Liver (tissue), 9 donors: ENCODE data around the gene ILF3. TPM values are rescaled to one million over a fixed set of nuclear protein-coding genes. Genes with fewer than 3 reads are reported as not detected.
A peak's percentile ranks its signal among the peaks of the same experiment; 100 is the strongest.

ENCODE experiments used
- DNase-seq: peaks from one replicate; pipeline ENCODE4 v3.0.0-alpha.2; 2017; ENCODE audit warnings: low spot score
- H3K27ac ChIP-seq, 2 donors: one replicate each; pipeline ENCODE4 v1.7.0; 2013; ENCODE audit warnings: inconsistent platforms in 2 of 2, low read length in 2 of 2, control low read depth in 1 of 2, low read depth in 1 of 2, mild to moderate bottlenecking in 1 of 2
- H3K27me3 ChIP-seq, 4 donors: one replicate each; pipeline versions ENCODE4 v1.6.1 to v1.7.0; 2013; ENCODE audit warnings: low read length in 3 of 4, inconsistent platforms in 1 of 4, mild to moderate bottlenecking in 1 of 4, moderate library complexity in 1 of 4; ENCODE audit not compliant: control insufficient read depth in 4 of 4, insufficient read depth in 4 of 4
- H3K36me3 ChIP-seq, 4 donors: one replicate each; pipeline versions ENCODE4 v1.6.1 to v1.7.0; 2013; ENCODE audit warnings: low read length in 3 of 4, mild to moderate bottlenecking in 3 of 4, low read depth in 1 of 4, moderate library complexity in 1 of 4; ENCODE audit not compliant: control insufficient read depth in 4 of 4, insufficient read depth in 3 of 4
- H3K4me1 ChIP-seq, 4 donors: one replicate each; pipeline versions ENCODE4 v1.6.1 to v1.7.0; 2013; ENCODE audit warnings: low read length in 3 of 4, mild to moderate bottlenecking in 3 of 4, moderate library complexity in 1 of 4; ENCODE audit not compliant: control insufficient read depth in 4 of 4, insufficient read depth in 4 of 4
- H3K4me3 ChIP-seq, 3 donors: one replicate each; pipeline versions ENCODE4 v1.6.1 to v1.7.0; 2013; ENCODE audit warnings: low read length in 3 of 3, control low read depth in 1 of 3, low read depth in 1 of 3, mild to moderate bottlenecking in 1 of 3
- H3K9ac ChIP-seq, 2 donors: one replicate each; pipeline ENCODE4 v1.7.0; 2013; ENCODE audit warnings: low read length in 2 of 2, mild to moderate bottlenecking in 2 of 2, moderate library complexity in 2 of 2, control low read depth in 1 of 2, low read depth in 1 of 2
- H3K9me3 ChIP-seq, 4 donors: one replicate each; pipeline versions ENCODE4 v1.6.1 to v1.7.0; 2013; ENCODE audit warnings: low read length in 3 of 4; ENCODE audit not compliant: control insufficient read depth in 4 of 4
- ATF3 ChIP-seq: IDR thresholded peaks from 2 replicates; pipeline ENCODE4 v1.6.1; 2016; ENCODE audit warnings: antibody characterized with exemption
- CTCF ChIP-seq: fragments of 150-350 bp; IDR thresholded peaks from 2 replicates; pipeline ENCODE4 v1.5.1; 2017; ENCODE audit warnings: improper control_type of control experiment, low read depth, low read length; ENCODE audit not compliant: missing input control
- EGR1 ChIP-seq, 2 donors: IDR thresholded peaks; 2 replicates each; pipeline ENCODE4 v1.6.1; 2016 to 2018; ENCODE audit warnings: antibody characterized with exemption in 2 of 2, low read depth in 2 of 2
- FOXA1 ChIP-seq: IDR thresholded peaks from 2 replicates; pipeline ENCODE4 v1.6.1; 2016; ENCODE audit warnings: antibody characterized with exemption
- FOXA2 ChIP-seq: IDR thresholded peaks from 2 replicates; pipeline ENCODE4 v1.6.1; 2016; ENCODE audit warnings: antibody characterized with exemption
- GABPA ChIP-seq, 2 donors: IDR thresholded peaks in 1 of 2; conservative IDR thresholded peaks in 1 of 2; 2 replicates each; pipeline ENCODE4 v1.6.1; 2016; ENCODE audit warnings: antibody characterized with exemption in 2 of 2, mild to moderate bottlenecking in 1 of 2, moderate library complexity in 1 of 2
- HNF4A ChIP-seq, 2 donors: conservative IDR thresholded peaks; 2 replicates each; pipeline ENCODE4 v1.6.1; 2016; ENCODE audit warnings: antibody characterized with exemption in 2 of 2, mild to moderate bottlenecking in 2 of 2
- HNF4G ChIP-seq: IDR thresholded peaks from 2 replicates; pipeline ENCODE4 v1.6.1; 2016; ENCODE audit warnings: antibody characterized with exemption
- JUND ChIP-seq, 2 donors: IDR thresholded peaks; 2 replicates each; pipeline ENCODE4 v1.6.1; 2016; ENCODE audit warnings: antibody characterized with exemption in 2 of 2
- MAX ChIP-seq: IDR thresholded peaks from 2 replicates; pipeline ENCODE4 v1.6.1; 2016; ENCODE audit warnings: antibody characterized with exemption
- NR2F2 ChIP-seq: IDR thresholded peaks from 2 replicates; pipeline ENCODE4 v1.6.1; 2016; ENCODE audit warnings: antibody characterized with exemption
- RAD21 ChIP-seq, 2 donors: IDR thresholded peaks; 2 replicates each; pipeline ENCODE4 v1.6.1; 2016; ENCODE audit warnings: antibody characterized with exemption in 2 of 2, mild to moderate bottlenecking in 2 of 2
- REST ChIP-seq: IDR thresholded peaks from 2 replicates; pipeline ENCODE4 v1.6.1; 2016; ENCODE audit warnings: antibody characterized with exemption, mild to moderate bottlenecking
- RXRA ChIP-seq, 2 donors: IDR thresholded peaks; 2 replicates each; pipeline ENCODE4 v1.6.1; 2017 to 2018; ENCODE audit warnings: antibody characterized with exemption in 2 of 2, mild to moderate bottlenecking in 1 of 2
- SP1 ChIP-seq: IDR thresholded peaks from 2 replicates; pipeline ENCODE4 v1.6.1; 2018; ENCODE audit warnings: antibody characterized with exemption, mild to moderate bottlenecking
- TAF1 ChIP-seq: conservative IDR thresholded peaks from 2 replicates; pipeline ENCODE4 v1.6.1; 2016; ENCODE audit warnings: antibody characterized with exemption, mild to moderate bottlenecking
- YY1 ChIP-seq: IDR thresholded peaks from 2 replicates; pipeline ENCODE4 v1.6.1; 2016; ENCODE audit warnings: antibody characterized with exemption, mild to moderate bottlenecking
- WGBS: extraction: QIAGEN DNeasy Blood & Tissue Kit; methylation state at CpG from one replicate; pipeline ENCODE4 v1.1.7; 2013; 5-methylcytosine and 5-hydroxymethylcytosine counted together
- polyA plus RNA-seq, 2 donors: library from polyadenylated mRNA; stranded (reverse) in 1 of 2; unstranded in 1 of 2; fragments of 200-250 nt in 1 of 2; fragments of >200 nt in 1 of 2; fragmentation: Nextera tagmentation in 1 of 2; extraction: Ambion mirVana in 1 of 2; gene quantifications; one replicate each; pipeline versions ENCODE4 v1.2.1 to v1.2.3, GENCODE V29; 2013 to 2015
- total RNA-seq, 2 donors: library from RNA; depleted of rRNA; stranded (reverse); fragments of >200 nt; gene quantifications; one replicate each; pipeline ENCODE4 v1.2.3, GENCODE V29; 2014
- TF ChIP-seq, protein P1 (sequence below): IDR thresholded peaks from 2 replicates; pipeline ENCODE4 v1.6.1; 2016; ENCODE audit warnings: antibody characterized with exemption
- donor health status: healthy.
- donor health status: healthy.
- donor health status: healthy.
- donor health status: healthy.
- donor health status: healthy.

ILF3 gene
- total and polyA plus RNA-seq, 4 donors: 31.7 to 85.1 (median 42.9) TPM

GRCh38 chr19:10654610-10655456 lies 687 bp downstream of the ILF3 start:
- WGBS: under 1% methylated on average over 73 of the region's 73 CpGs
- peak; percentile 43 for DNase-seq
- peak overlapping the region; percentile 72 to 97 (median 89) for H3K4me3 ChIP-seq
- peaks cover 0 to 2% (median 0%) of the 10 kb centered on the region in 4 donors for H3K36me3 ChIP-seq
- H3K27ac ChIP-seq: peak overlapping the region; percentile 84 to 98
- peaks cover 0 to 27% (median 19%) of the 10 kb centered on the region in 4 donors for H3K4me1 ChIP-seq
- no peaks in the 10 kb centered on the region for H3K27me3 ChIP-seq
- H3K9me3 ChIP-seq: no peaks in the 10 kb centered on the region
- TF ChIP-seq HNF4A (conservative IDR thresholded peaks at IDR 0.05): no peak
- TF ChIP-seq GABPA (IDR thresholded peaks at IDR 0.05 in 1 of 2, conservative IDR thresholded peaks at IDR 0.05 in 1 of 2): no peak
- TF ChIP-seq MAX: no peak
- no peak for TF ChIP-seq EGR1 (IDR thresholded peaks at IDR 0.05; ENCODE audit: low read depth in 2 of 2)
- TF ChIP-seq RXRA (IDR thresholded peaks at IDR 0.05): no peak
- TF ChIP-seq NR2F2: no peak
- no peak for TF ChIP-seq FOXA1
- TF ChIP-seq TAF1: no peak
- no peak for TF ChIP-seq SP1
- no peak for TF ChIP-seq RAD21 (IDR thresholded peaks at IDR 0.05)
- TF ChIP-seq REST: no peak
- TF ChIP-seq HNF4G: no peak
- no peak for TF ChIP-seq YY1
- TF ChIP-seq ATF3: no peak
- TF ChIP-seq CTCF: no peak
- no peak for TF ChIP-seq JUND (IDR thresholded peaks at IDR 0.05)
- TF ChIP-seq FOXA2: no peak
- TF ChIP-seq, protein P1, sequence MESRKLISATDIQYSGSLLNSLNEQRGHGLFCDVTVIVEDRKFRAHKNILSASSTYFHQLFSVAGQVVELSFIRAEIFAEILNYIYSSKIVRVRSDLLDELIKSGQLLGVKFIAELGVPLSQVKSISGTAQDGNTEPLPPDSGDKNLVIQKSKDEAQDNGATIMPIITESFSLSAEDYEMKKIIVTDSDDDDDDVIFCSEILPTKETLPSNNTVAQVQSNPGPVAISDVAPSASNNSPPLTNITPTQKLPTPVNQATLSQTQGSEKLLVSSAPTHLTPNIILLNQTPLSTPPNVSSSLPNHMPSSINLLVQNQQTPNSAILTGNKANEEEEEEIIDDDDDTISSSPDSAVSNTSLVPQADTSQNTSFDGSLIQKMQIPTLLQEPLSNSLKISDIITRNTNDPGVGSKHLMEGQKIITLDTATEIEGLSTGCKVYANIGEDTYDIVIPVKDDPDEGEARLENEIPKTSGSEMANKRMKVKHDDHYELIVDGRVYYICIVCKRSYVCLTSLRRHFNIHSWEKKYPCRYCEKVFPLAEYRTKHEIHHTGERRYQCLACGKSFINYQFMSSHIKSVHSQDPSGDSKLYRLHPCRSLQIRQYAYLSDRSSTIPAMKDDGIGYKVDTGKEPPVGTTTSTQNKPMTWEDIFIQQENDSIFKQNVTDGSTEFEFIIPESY: no peak
- H3K9ac ChIP-seq: peak overlapping the region; percentile 65 to 89
